Subcutaneous abdominal adipose tissue (tissue), 5 donors: ENCODE measurements around the gene LHFPL3.

Experiments used
- H3K27ac ChIP-seq: one replicate; pipeline ENCODE4 v1.7.0; 2013; ENCODE audit warnings: low read depth, mild to moderate bottlenecking, inconsistent platforms, low read length, moderate library complexity
- H3K27me3 ChIP-seq, 5 donors: one replicate each; pipeline ENCODE4 v1.7.0; 2013; ENCODE audit warnings: low read length in 5 of 5, inconsistent platforms in 1 of 5; ENCODE audit not compliant: control insufficient read depth in 5 of 5, insufficient read depth in 4 of 5
- H3K36me3 ChIP-seq, 5 donors: one replicate each; pipeline ENCODE4 v1.7.0; 2013; ENCODE audit warnings: low read length in 5 of 5; ENCODE audit not compliant: control insufficient read depth in 5 of 5, insufficient read depth in 5 of 5
- H3K4me1 ChIP-seq, 5 donors: one replicate each; pipeline ENCODE4 v1.7.0; 2013; ENCODE audit warnings: low read length in 5 of 5, mild to moderate bottlenecking in 3 of 5, moderate library complexity in 1 of 5; ENCODE audit not compliant: control insufficient read depth in 5 of 5, insufficient read depth in 5 of 5
- H3K4me3 ChIP-seq, 5 donors: one replicate each; pipeline ENCODE4 v1.7.0; 2013; ENCODE audit warnings: low read length in 5 of 5, low read depth in 1 of 5
- H3K9ac ChIP-seq, 5 donors: one replicate each; pipeline ENCODE4 v1.7.0; 2013; ENCODE audit warnings: low read length in 5 of 5, mild to moderate bottlenecking in 4 of 5, moderate library complexity in 3 of 5
- H3K9me3 ChIP-seq, 5 donors: one replicate each; pipeline ENCODE4 v1.7.0; 2013; ENCODE audit warnings: low read length in 5 of 5; ENCODE audit not compliant: control insufficient read depth in 5 of 5
- donor health status: healthy.
- donor health status: healthy.
- donor health status: healthy.
- donor health status: healthy.
- donor health status: healthy.

LHFPL3 gene

GRCh38 chr7:104775531-104775930 lies 447.1 kb downstream of the LHFPL3 start:
- Histone ChIP-seq H3K9ac (no peak overlapping the region), H3K27ac (no peak overlapping the region), H3K27me3 (peaks cover 0 to 2% (median 0%) of the 10 kb centered on the region in 5 donors), H3K36me3 (no peaks in the 10 kb centered on the region), H3K4me1 (no peaks in the 10 kb centered on the region), H3K9me3 (no peaks in the 10 kb centered on the region), H3K4me3 (no peak overlapping the region)

- Histone ChIP-seq H3K27ac (no peak overlapping the region), H3K4me1 (no peaks in the 10 kb centered on the region), H3K9ac (no peak overlapping the region), H3K9me3 (no peaks in the 10 kb centered on the region), H3K4me3 (no peak overlapping the region), H3K27me3 (peaks cover 0 to 2% (median 0%) of the 10 kb centered on the region in 5 donors), H3K36me3 (no peaks in the 10 kb centered on the region)
Measured at GRCh38 chr7:104777301-104777800, 448.9 kb downstream of the LHFPL3 start.

- no peaks in the 10 kb centered on the region for H3K9me3 ChIP-seq
- H3K9ac ChIP-seq, result no peak overlapping the region
- H3K4me3 ChIP-seq, result no peak overlapping the region
- no peaks in the 10 kb centered on the region for H3K36me3 ChIP-seq
- H3K4me1 ChIP-seq, result no peaks in the 10 kb centered on the region
- no peak overlapping the region for H3K27ac ChIP-seq
- no peaks in the 10 kb centered on the region for H3K27me3 ChIP-seq
Measured at GRCh38 chr7:104779888-104780287, 451.5 kb downstream of the LHFPL3 start.

- Histone ChIP-seq H3K4me3 (no peak overlapping the region), H3K36me3 (no peaks in the 10 kb centered on the region), H3K27me3 (no peaks in the 10 kb centered on the region), H3K27ac (no peak overlapping the region), H3K9ac (no peak overlapping the region), H3K4me1 (no peaks in the 10 kb centered on the region), H3K9me3 (no peaks in the 10 kb centered on the region)
Measured at GRCh38 chr7:104784686-104785085, 456.3 kb downstream of the LHFPL3 start.

GRCh38 chr7:104789780-104790179 lies 461.4 kb downstream of the LHFPL3 start:
- H3K9ac ChIP-seq, result no peak overlapping the region
- no peaks in the 10 kb centered on the region for H3K36me3 ChIP-seq
- H3K4me1 ChIP-seq, result no peaks in the 10 kb centered on the region
- H3K4me3 ChIP-seq, result no peak overlapping the region
- H3K27me3 ChIP-seq, result peaks cover 0 to 3% (median 0%) of the 10 kb centered on the region in 5 donors
- no peaks in the 10 kb centered on the region for H3K9me3 ChIP-seq
- no peak overlapping the region for H3K27ac ChIP-seq

- H3K4me3 ChIP-seq, result no peak overlapping the region
- H3K36me3 ChIP-seq, result no peaks in the 10 kb centered on the region
- peaks cover 0 to 3% (median 0%) of the 10 kb centered on the region in 5 donors for H3K27me3 ChIP-seq
- no peak overlapping the region for H3K9ac ChIP-seq
- no peak overlapping the region for H3K27ac ChIP-seq
- H3K4me1 ChIP-seq, result no peaks in the 10 kb centered on the region
- H3K9me3 ChIP-seq, result no peaks in the 10 kb centered on the region
Measured at GRCh38 chr7:104790440-104790839, 462.0 kb downstream of the LHFPL3 start.

GRCh38 chr7:104791080-104791479 lies 462.7 kb downstream of the LHFPL3 start:
- Histone ChIP-seq H3K9me3 (no peaks in the 10 kb centered on the region), H3K4me3 (no peak overlapping the region), H3K27ac (no peak overlapping the region)

GRCh38 chr7:104793066-104793465 lies 464.7 kb downstream of the LHFPL3 start:
- Histone ChIP-seq H3K27ac (no peak overlapping the region), H3K9ac (no peak overlapping the region), H3K9me3 (no peaks in the 10 kb centered on the region), H3K4me3 (no peak overlapping the region), H3K4me1 (no peaks in the 10 kb centered on the region), H3K27me3 (peaks cover 0 to 3% (median 0%) of the 10 kb centered on the region in 5 donors), H3K36me3 (no peaks in the 10 kb centered on the region)

More at GRCh38 chr7:104791080-104791479, 462.7 kb downstream of the LHFPL3 start:
- no peaks in the 10 kb centered on the region for H3K36me3 ChIP-seq
- peaks cover 0 to 3% (median 0%) of the 10 kb centered on the region in 5 donors for H3K27me3 ChIP-seq
- H3K9ac ChIP-seq, result no peak overlapping the region
- no peaks in the 10 kb centered on the region for H3K4me1 ChIP-seq

GRCh38 chr7:104794154-104794553 lies 465.8 kb downstream of the LHFPL3 start:
- Histone ChIP-seq H3K36me3 (no peaks in the 10 kb centered on the region), H3K4me1 (no peaks in the 10 kb centered on the region), H3K4me3 (no peak overlapping the region), H3K27me3 (peaks cover 0 to 3% (median 0%) of the 10 kb centered on the region in 5 donors), H3K27ac (no peak overlapping the region), H3K9ac (no peak overlapping the region), H3K9me3 (no peaks in the 10 kb centered on the region)

- Histone ChIP-seq H3K4me3 (no peak overlapping the region), H3K9ac (no peak overlapping the region), H3K36me3 (no peaks in the 10 kb centered on the region), H3K4me1 (no peaks in the 10 kb centered on the region), H3K9me3 (no peaks in the 10 kb centered on the region), H3K27me3 (peaks cover 0 to 3% (median 0%) of the 10 kb centered on the region in 5 donors), H3K27ac (no peak overlapping the region)
Measured at GRCh38 chr7:104794589-104794988, 466.2 kb downstream of the LHFPL3 start.
